ENCODE results near the gene TSPO2. TPM values are rescaled to one million over a fixed set of nuclear protein-coding genes. Genes with fewer than 3 reads are reported as not detected.
A peak's percentile ranks its signal among the peaks of the same experiment; 100 is the strongest.

Gene TSPO2
- total and polyA plus RNA-seq, 5 donors from 2014 or later: not detected

DNA sequence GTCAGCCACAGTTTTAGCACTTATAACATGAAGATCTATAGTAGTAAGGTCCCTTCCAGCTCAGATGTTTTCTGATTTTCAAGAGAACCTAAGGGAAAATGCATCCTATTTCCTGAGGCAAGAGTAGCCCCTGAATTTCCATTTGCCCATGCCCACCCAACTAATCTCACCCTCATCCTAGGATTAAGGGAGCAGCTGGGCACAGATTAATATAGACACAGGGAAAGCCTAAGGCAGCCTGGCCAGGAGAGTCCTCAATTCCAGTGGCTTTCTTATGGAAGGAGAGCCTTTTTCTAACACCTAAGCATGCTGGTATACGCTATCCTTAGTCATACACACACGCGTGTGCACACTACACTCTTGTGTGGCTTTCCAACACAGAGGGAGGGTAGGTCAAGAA lies 12.2 kb downstream of the TSPO2 start:
- H3K4me3 Mint-ChIP-seq: no peak overlapping the region
- H3K9me3 Mint-ChIP-seq: no peaks in the 10 kb centered on the region
- no peaks in the 10 kb centered on the region for H3K27me3 Mint-ChIP-seq
- Histone ChIP-seq H3K27me3 (ENCODE audit: control insufficient read depth, insufficient read depth, low read length) (no peaks in the 10 kb centered on the region), H3K4me1 (ENCODE audit: control insufficient read depth, insufficient read depth, low read length, poor library complexity, severe bottlenecking) (peaks cover 16% of the 10 kb centered on the region), H3K9me3 (ENCODE audit: control insufficient read depth in 2 of 2, low read length in 2 of 2) (no peaks in the 10 kb centered on the region), H3K36me3 (ENCODE audit: control insufficient read depth, insufficient read depth, low read length) (peaks cover 3% of the 10 kb centered on the region), H3K27ac (ENCODE audit: insufficient read depth, low read length, poor library complexity, severe bottlenecking) (no peak overlapping the region), H3K4me3 (ENCODE audit: low read depth, low read length) (no peak overlapping the region)
- H3K36me3 Mint-ChIP-seq: peaks cover 34% of the 10 kb centered on the region
- peaks cover 7 to 27% (median 14%) of the 10 kb centered on the region in 4 donors for H3K4me1 Mint-ChIP-seq
- H3K27ac Mint-ChIP-seq: no peak overlapping the region
- DNase-seq: no peak
- no peak for ATAC-seq (ENCODE audit: low read depth in 2 of 2)

DNA sequence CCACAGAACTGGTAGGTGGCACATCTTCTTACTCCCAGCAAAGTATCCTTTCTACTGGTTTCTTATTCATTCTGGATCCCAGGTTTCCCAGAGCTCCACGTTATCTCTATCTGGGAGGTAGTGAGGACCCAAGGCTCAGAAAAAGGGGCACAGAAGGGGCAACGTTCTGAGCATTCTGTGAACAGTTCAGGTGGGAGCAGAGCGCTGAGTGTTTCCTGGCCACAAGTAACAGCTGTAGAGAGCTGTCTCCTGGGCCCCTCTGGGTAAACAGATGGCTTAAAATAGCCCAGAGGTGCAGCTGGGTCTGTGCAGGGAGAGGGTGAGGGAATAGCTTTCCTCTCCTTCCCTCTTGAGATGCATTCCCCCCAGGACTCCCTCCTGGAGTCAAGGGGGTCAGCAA lies 12.9 kb downstream of the TSPO2 start:
- Mint-ChIP-seq H3K27me3 (no peaks in the 10 kb centered on the region), H3K4me1 (peaks cover 7 to 27% (median 13%) of the 10 kb centered on the region in 4 donors), H3K27ac (peak overlapping the region in 1 of 3 donors; percentile 75), H3K9me3 (no peaks in the 10 kb centered on the region), H3K36me3 (peaks cover 34% of the 10 kb centered on the region), H3K4me3 (no peak overlapping the region)
- no peaks in the 10 kb centered on the region for H3K9me3 ChIP-seq (ENCODE audit: control insufficient read depth in 2 of 2, low read length in 2 of 2)
- DNase-seq: no peak
- ATAC-seq (ENCODE audit: low read depth in 2 of 2): no peak
- no peak overlapping the region for H3K27ac ChIP-seq (ENCODE audit: insufficient read depth, low read length, poor library complexity, severe bottlenecking)
- no peaks in the 10 kb centered on the region for H3K27me3 ChIP-seq (ENCODE audit: control insufficient read depth, insufficient read depth, low read length)
- peaks cover 3% of the 10 kb centered on the region for H3K36me3 ChIP-seq (ENCODE audit: control insufficient read depth, insufficient read depth, low read length)
- H3K4me1 ChIP-seq (ENCODE audit: control insufficient read depth, insufficient read depth, low read length, poor library complexity, severe bottlenecking): peaks cover 16% of the 10 kb centered on the region
- no peak overlapping the region for H3K4me3 ChIP-seq (ENCODE audit: low read depth, low read length)

DNA sequence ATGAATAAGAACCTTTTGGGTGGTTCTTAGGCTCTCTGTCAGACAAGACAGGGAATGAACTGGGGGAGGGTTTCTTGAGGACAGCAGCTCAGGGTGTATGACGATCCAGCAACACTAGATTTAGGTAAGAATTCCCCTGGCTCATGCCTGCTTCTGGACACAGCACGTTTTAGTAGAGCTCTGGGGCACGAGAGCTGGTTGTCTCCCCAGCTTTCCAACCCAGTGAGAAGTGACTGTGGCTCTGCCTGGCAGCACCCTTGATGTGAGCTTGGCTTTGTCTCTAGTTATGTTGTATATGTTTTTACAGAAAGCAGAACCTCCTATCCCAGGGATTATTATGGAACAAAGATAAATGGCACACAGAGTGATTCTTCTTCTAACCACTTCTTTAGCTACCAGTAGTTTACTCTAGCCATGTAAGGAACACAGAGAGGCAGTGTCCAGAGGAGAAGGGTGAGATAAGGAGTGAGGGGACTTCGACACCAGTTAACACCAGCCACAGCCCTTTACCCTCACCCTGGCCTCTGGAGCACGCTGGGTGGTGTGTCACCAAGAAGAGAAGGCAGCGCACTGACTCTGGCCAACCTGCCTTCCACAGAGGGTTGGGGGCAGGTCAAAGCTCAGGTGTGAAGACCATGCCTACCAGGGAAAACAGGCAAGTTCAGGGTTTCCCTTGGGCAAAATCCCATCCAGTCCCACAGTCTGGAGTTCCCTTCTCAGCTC lies 14.7 kb downstream of the TSPO2 start:
- H3K36me3 Mint-ChIP-seq: peaks cover 51% of the 10 kb centered on the region
- H3K27me3 Mint-ChIP-seq: no peaks in the 10 kb centered on the region
- peaks cover 4 to 13% (median 8%) of the 10 kb centered on the region in 4 donors for H3K4me1 Mint-ChIP-seq
- Histone ChIP-seq H3K27me3 (ENCODE audit: control insufficient read depth, insufficient read depth, low read length) (no peaks in the 10 kb centered on the region), H3K36me3 (ENCODE audit: control insufficient read depth, insufficient read depth, low read length) (peaks cover 12% of the 10 kb centered on the region), H3K4me1 (ENCODE audit: control insufficient read depth, insufficient read depth, low read length, poor library complexity, severe bottlenecking) (peaks cover 9% of the 10 kb centered on the region), H3K4me3 (ENCODE audit: low read depth, low read length) (no peak overlapping the region), H3K9me3 (ENCODE audit: control insufficient read depth in 2 of 2, low read length in 2 of 2) (no peaks in the 10 kb centered on the region), H3K27ac (ENCODE audit: insufficient read depth, low read length, poor library complexity, severe bottlenecking) (no peak overlapping the region)
- H3K9me3 Mint-ChIP-seq: no peaks in the 10 kb centered on the region
- H3K4me3 Mint-ChIP-seq: no peak overlapping the region
- DNase-seq: no peak
- no peak for ATAC-seq (ENCODE audit: low read depth in 2 of 2)
- H3K27ac Mint-ChIP-seq: peak overlapping the region in 1 of 3 donors; percentile 20

DNA sequence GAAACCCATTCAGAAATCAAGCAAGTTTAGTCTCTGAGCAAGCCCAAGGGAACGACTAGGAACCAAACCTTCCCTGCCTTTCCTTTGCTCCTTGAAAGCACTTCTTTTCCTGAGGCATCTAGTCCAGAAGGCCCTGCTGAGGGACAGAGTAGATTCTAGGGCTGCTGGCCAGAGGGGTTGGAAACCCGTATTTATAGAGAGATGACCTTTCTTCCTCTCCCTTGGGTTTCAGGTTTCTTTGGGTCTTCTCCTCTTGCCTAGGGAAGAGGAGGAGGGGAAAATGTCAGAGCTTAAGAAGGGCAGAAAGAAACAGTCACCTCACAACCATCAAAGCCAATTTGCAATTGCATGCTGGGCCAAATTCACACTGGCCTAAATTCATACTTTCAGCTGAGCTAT lies 16.5 kb downstream of the TSPO2 start:
- no peaks in the 10 kb centered on the region for H3K4me1 ChIP-seq (ENCODE audit: control insufficient read depth, insufficient read depth, low read length, poor library complexity, severe bottlenecking)
- no peaks in the 10 kb centered on the region for H3K9me3 Mint-ChIP-seq
- no peak for ATAC-seq (ENCODE audit: low read depth in 2 of 2)
- H3K27me3 Mint-ChIP-seq: no peaks in the 10 kb centered on the region
- H3K4me3 ChIP-seq (ENCODE audit: low read depth, low read length): no peak overlapping the region
- H3K4me1 Mint-ChIP-seq: peaks cover 0 to 3% (median 0%) of the 10 kb centered on the region in 4 donors
- H3K27ac ChIP-seq (ENCODE audit: insufficient read depth, low read length, poor library complexity, severe bottlenecking): no peak overlapping the region
- H3K36me3 ChIP-seq (ENCODE audit: control insufficient read depth, insufficient read depth, low read length): peaks cover 27% of the 10 kb centered on the region
- H3K27me3 ChIP-seq (ENCODE audit: control insufficient read depth, insufficient read depth, low read length): no peaks in the 10 kb centered on the region
- peaks cover 58% of the 10 kb centered on the region for H3K36me3 Mint-ChIP-seq
- DNase-seq: no peak
- H3K4me3 Mint-ChIP-seq: no peak overlapping the region
- H3K9me3 ChIP-seq (ENCODE audit: control insufficient read depth in 2 of 2, low read length in 2 of 2): no peaks in the 10 kb centered on the region
- no peak overlapping the region for H3K27ac Mint-ChIP-seq

DNA sequence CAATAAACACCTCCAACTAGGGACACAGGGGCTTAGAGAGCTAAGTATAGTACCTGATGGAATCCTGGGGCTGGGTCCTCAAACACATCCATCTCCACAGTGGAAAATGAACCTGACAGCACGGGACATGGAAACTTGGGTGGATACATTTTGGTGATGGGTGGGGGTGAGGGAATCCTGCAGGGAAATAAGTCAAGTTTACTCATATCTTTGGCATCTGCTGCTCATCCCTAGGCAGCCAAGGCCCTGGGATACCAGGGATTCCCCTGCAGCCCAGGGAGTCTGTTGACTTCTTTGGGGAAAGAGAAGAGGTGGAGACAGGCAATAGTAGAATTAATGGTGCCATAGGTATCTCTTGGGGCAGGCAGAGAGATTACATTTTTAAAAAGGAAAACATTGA lies 17.3 kb downstream of the TSPO2 start:
- Histone ChIP-seq H3K4me3 (ENCODE audit: low read depth, low read length) (no peak overlapping the region), H3K9me3 (ENCODE audit: control insufficient read depth in 2 of 2, low read length in 2 of 2) (no peaks in the 10 kb centered on the region), H3K36me3 (ENCODE audit: control insufficient read depth, insufficient read depth, low read length) (peaks cover 35% of the 10 kb centered on the region), H3K4me1 (ENCODE audit: control insufficient read depth, insufficient read depth, low read length, poor library complexity, severe bottlenecking) (no peaks in the 10 kb centered on the region), H3K27me3 (ENCODE audit: control insufficient read depth, insufficient read depth, low read length) (no peaks in the 10 kb centered on the region), H3K27ac (ENCODE audit: insufficient read depth, low read length, poor library complexity, severe bottlenecking) (no peak overlapping the region)
- Mint-ChIP-seq H3K27me3 (no peaks in the 10 kb centered on the region), H3K4me1 (peaks cover 0 to 5% (median 1%) of the 10 kb centered on the region in 4 donors), H3K9me3 (no peaks in the 10 kb centered on the region), H3K27ac (peak overlapping the region in 1 of 3 donors; percentile 61), H3K4me3 (no peak overlapping the region), H3K36me3 (peaks cover 64% of the 10 kb centered on the region)
- DNase-seq (no peak), ATAC-seq (ENCODE audit: low read depth in 2 of 2) (no peak)

- H3K27me3 ChIP-seq (ENCODE audit: control insufficient read depth, insufficient read depth, low read length): no peaks in the 10 kb centered on the region
- H3K27ac Mint-ChIP-seq: peak overlapping the region in 1 of 3 donors; percentile 62
- DNase-seq: no peak
- H3K36me3 ChIP-seq (ENCODE audit: control insufficient read depth, insufficient read depth, low read length): peaks cover 49% of the 10 kb centered on the region
- ATAC-seq (ENCODE audit: low read depth in 2 of 2): no peak
- H3K36me3 Mint-ChIP-seq: peaks cover 64% of the 10 kb centered on the region
- no peak overlapping the region for H3K27ac ChIP-seq (ENCODE audit: insufficient read depth, low read length, poor library complexity, severe bottlenecking)
- no peaks in the 10 kb centered on the region for H3K9me3 Mint-ChIP-seq
- no peaks in the 10 kb centered on the region for H3K9me3 ChIP-seq (ENCODE audit: control insufficient read depth in 2 of 2, low read length in 2 of 2)
- H3K4me1 ChIP-seq (ENCODE audit: control insufficient read depth, insufficient read depth, low read length, poor library complexity, severe bottlenecking): no peaks in the 10 kb centered on the region
- no peaks in the 10 kb centered on the region for H3K27me3 Mint-ChIP-seq
- peaks cover 0 to 2% (median 1%) of the 10 kb centered on the region in 4 donors for H3K4me1 Mint-ChIP-seq
- no peak overlapping the region for H3K4me3 ChIP-seq (ENCODE audit: low read depth, low read length)
- H3K4me3 Mint-ChIP-seq: no peak overlapping the region
Measured at GRCh38 chr6:41061196-41061726, 19.0 kb downstream of the TSPO2 start.

GRCh38 chr6:41062056-41062455 lies 19.8 kb downstream of the TSPO2 start:
- H3K4me3 ChIP-seq (ENCODE audit: low read depth, low read length): no peak overlapping the region
- ATAC-seq (ENCODE audit: low read depth in 2 of 2): no peak
- no peak overlapping the region for H3K27ac ChIP-seq (ENCODE audit: insufficient read depth, low read length, poor library complexity, severe bottlenecking)
- peaks cover 6 to 9% (median 6%) of the 10 kb centered on the region in 4 donors for H3K4me1 Mint-ChIP-seq
- H3K36me3 ChIP-seq (ENCODE audit: control insufficient read depth, insufficient read depth, low read length): peaks cover 51% of the 10 kb centered on the region
- H3K36me3 Mint-ChIP-seq: peaks cover 62% of the 10 kb centered on the region
- DNase-seq: no peak
- H3K4me1 ChIP-seq (ENCODE audit: control insufficient read depth, insufficient read depth, low read length, poor library complexity, severe bottlenecking): no peaks in the 10 kb centered on the region
- H3K9me3 ChIP-seq (ENCODE audit: control insufficient read depth in 2 of 2, low read length in 2 of 2): no peaks in the 10 kb centered on the region
- no peaks in the 10 kb centered on the region for H3K9me3 Mint-ChIP-seq
- H3K27ac Mint-ChIP-seq: peak overlapping the region in 1 of 3 donors; percentile 42
- H3K4me3 Mint-ChIP-seq: no peak overlapping the region
- H3K27me3 Mint-ChIP-seq: no peaks in the 10 kb centered on the region
- H3K27me3 ChIP-seq (ENCODE audit: control insufficient read depth, insufficient read depth, low read length): no peaks in the 10 kb centered on the region

GRCh38 chr6:41063884-41064285 lies 21.6 kb downstream of the TSPO2 start:
- Mint-ChIP-seq H3K27me3 (no peaks in the 10 kb centered on the region), H3K36me3 (peaks cover 63% of the 10 kb centered on the region), H3K4me1 (peaks cover 6 to 12% (median 8%) of the 10 kb centered on the region in 4 donors), H3K9me3 (no peaks in the 10 kb centered on the region), H3K27ac (no peak overlapping the region), H3K4me3 (no peak overlapping the region)
- no peaks in the 10 kb centered on the region for H3K9me3 ChIP-seq (ENCODE audit: control insufficient read depth in 2 of 2, low read length in 2 of 2)
- no peaks in the 10 kb centered on the region for H3K27me3 ChIP-seq (ENCODE audit: control insufficient read depth, insufficient read depth, low read length)
- no peak overlapping the region for H3K4me3 ChIP-seq (ENCODE audit: low read depth, low read length)
- DNase-seq (no peak), ATAC-seq (ENCODE audit: low read depth in 2 of 2) (no peak)
- no peaks in the 10 kb centered on the region for H3K4me1 ChIP-seq (ENCODE audit: control insufficient read depth, insufficient read depth, low read length, poor library complexity, severe bottlenecking)
- no peak overlapping the region for H3K27ac ChIP-seq (ENCODE audit: insufficient read depth, low read length, poor library complexity, severe bottlenecking)
- peaks cover 60% of the 10 kb centered on the region for H3K36me3 ChIP-seq (ENCODE audit: control insufficient read depth, insufficient read depth, low read length)

Measured in CD4-positive, CD25-positive, alpha-beta regulatory T cell (primary cell).